Thoracic aorta (tissue), 2 donors: ENCODE data around the gene SH3BP1. TPM values are rescaled to one million over a fixed set of nuclear protein-coding genes. Genes with fewer than 3 reads are reported as not detected.

Experiments used
- ATAC-seq: fragments of 150-250 bp; one replicate; pipeline ENCODE4 v1.8.0; 2017; ENCODE audit warnings: low read depth; ENCODE audit not compliant: insufficient number of reproducible peaks, low FRiP score
- DNase-seq: peaks from one replicate; pipeline ENCODE4 v3.0.0-alpha.2; 2020; ENCODE audit warnings: low spot score
- H3K27ac ChIP-seq, 2 donors: fragments of 200-600 bp; sonication (generic); 1 replicate in 1 of 2; 2 replicates in 1 of 2; pipeline ENCODE4 v1.5.1; 2016; ENCODE audit warnings: mild to moderate bottlenecking in 2 of 2, moderate library complexity in 2 of 2
- H3K27me3 ChIP-seq: fragments of 200-600 bp; sonication (generic); replicated peaks from 2 replicates; pipeline ENCODE4 v1.6.0; 2016; ENCODE audit warnings: mild to moderate bottlenecking; ENCODE audit not compliant: insufficient read depth
- H3K36me3 ChIP-seq: fragments of 200-600 bp; sonication (generic); one replicate; pipeline ENCODE4 v1.5.1; 2016
- H3K4me1 ChIP-seq, 2 donors: fragments of 200-600 bp; sonication (generic); 1 replicate in 1 of 2; 2 replicates in 1 of 2; pipeline versions ENCODE4 v1.5.1 to v1.6.0; 2016; ENCODE audit warnings: low read depth in 2 of 2, mild to moderate bottlenecking in 1 of 2; ENCODE audit not compliant: control insufficient read depth in 1 of 2
- H3K4me3 ChIP-seq: fragments of 200-600 bp; sonication (generic); 2 replicates; pipeline ENCODE4 v1.5.1; 2016; ENCODE audit warnings: mild to moderate bottlenecking
- H3K9me3 ChIP-seq: fragments of 200-600 bp; sonication (generic); 2 replicates; pipeline ENCODE4 v1.5.1; 2016
- CTCF ChIP-seq: fragments of 200-600 bp; sonication (generic); IDR thresholded peaks from one replicate; pipeline ENCODE4 v1.5.1; 2019; ENCODE audit warnings: antibody characterized with exemption
- total RNA-seq, 2 donors: library from RNA; depleted of rRNA; stranded (reverse); fragments of >200 nt; gene quantifications; one replicate each; pipeline versions ENCODE4 v1.1.0 to v1.2.3, GENCODE V29; 2016

Gene SH3BP1
- total RNA-seq, 2 donors from 2014 or later = 5.6 to 14.2 TPM

DNA sequence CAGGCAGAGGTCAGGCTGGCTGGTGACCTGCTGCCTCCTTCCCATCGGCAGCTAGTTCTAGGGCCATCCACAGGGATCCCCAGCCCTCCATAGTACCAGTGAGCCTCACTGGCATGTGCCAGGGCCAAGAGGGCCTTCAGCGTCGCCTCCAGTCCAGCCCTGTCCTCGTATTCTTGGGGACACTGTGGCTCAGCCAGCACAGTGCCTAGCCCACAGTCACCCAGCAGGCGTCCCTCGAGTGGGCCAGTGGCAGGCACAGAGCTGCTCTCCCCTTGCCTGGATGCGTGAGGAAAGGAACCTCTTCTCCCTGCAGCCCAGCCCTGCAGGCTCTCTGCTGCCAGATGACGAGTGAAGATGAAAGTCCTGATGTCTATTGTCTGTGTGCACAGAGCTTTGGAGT, 10.6 kb upstream of the SH3BP1 start:
- Histone ChIP-seq H3K4me1 (peaks cover 21 to 35% of the 10 kb centered on the region in 2 donors), H3K27ac (no peak overlapping the region), H3K4me3 (no peak overlapping the region), H3K36me3 (peaks cover 14% of the 10 kb centered on the region), H3K27me3 (no peaks in the 10 kb centered on the region), H3K9me3 (no peaks in the 10 kb centered on the region)
- ATAC-seq (no peak), DNase-seq (no peak)
- TF ChIP-seq CTCF = no peak

DNA sequence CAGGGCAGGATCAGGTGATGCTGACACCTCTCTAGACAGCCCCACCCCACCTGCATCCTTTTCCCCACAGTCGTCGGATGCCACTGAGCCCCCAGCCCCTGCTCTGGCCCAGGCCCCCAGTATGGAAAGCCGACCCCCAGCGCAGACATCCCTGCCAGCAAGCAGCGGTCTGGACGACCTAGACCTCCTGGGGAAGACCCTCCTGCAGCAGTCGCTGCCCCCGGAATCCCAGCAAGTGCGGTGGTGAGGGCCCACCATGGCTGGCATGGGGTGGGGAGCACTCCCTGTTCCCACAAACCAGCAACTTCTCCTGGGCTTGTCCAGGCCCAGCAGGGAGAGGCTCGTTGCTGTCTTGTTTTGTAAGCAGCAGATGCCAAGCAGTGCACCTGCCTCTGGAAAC, 9.5 kb upstream of the SH3BP1 start:
- Histone ChIP-seq H3K27me3 (no peaks in the 10 kb centered on the region), H3K4me1 (peaks cover 30 to 46% of the 10 kb centered on the region in 2 donors), H3K27ac (no peak overlapping the region), H3K9me3 (no peaks in the 10 kb centered on the region), H3K4me3 (no peak overlapping the region), H3K36me3 (peaks cover 14% of the 10 kb centered on the region)
- DNase-seq = no peak
- TF ChIP-seq CTCF = no peak
- no peak for ATAC-seq

- Histone ChIP-seq H3K36me3 (peaks cover 14% of the 10 kb centered on the region), H3K4me1 (peaks cover 27 to 41% of the 10 kb centered on the region in 2 donors), H3K27me3 (no peaks in the 10 kb centered on the region), H3K27ac (no peak overlapping the region), H3K9me3 (no peaks in the 10 kb centered on the region), H3K4me3 (no peak overlapping the region)
- ATAC-seq = no peak
- DNase-seq = no peak
- TF ChIP-seq CTCF = no peak
These were observed 8.5 kb upstream of the SH3BP1 start for GRCh38 chr22:37630839-37631435.

GRCh38 chr22:37631448-37632173, 7.9 kb upstream of the SH3BP1 start:
- ATAC-seq = no peak
- peaks cover 14% of the 10 kb centered on the region for H3K36me3 ChIP-seq

More at GRCh38 chr22:37631448-37632173, 7.9 kb upstream of the SH3BP1 start:
- Histone ChIP-seq H3K4me1 (peaks cover 23 to 35% of the 10 kb centered on the region in 2 donors), H3K4me3 (no peak overlapping the region), H3K9me3 (no peaks in the 10 kb centered on the region), H3K27me3 (no peaks in the 10 kb centered on the region), H3K27ac (no peak overlapping the region)
- no peak for DNase-seq
- no peak for TF ChIP-seq CTCF
